ENCODE results near the gene ESPL1. TPM values are rescaled to one million over a fixed set of nuclear protein-coding genes. Genes with fewer than 3 reads are reported as not detected.
A peak's percentile ranks its signal among the peaks of the same experiment; 100 is the strongest.

The ESPL1 gene
- total and polyA plus RNA-seq, 2 of the 13 experiments (the other 11 are each of a cell fraction or from before 2014, with no cell fraction given) = 5.8 to 11.5 TPM

- TF ChIP-seq ZNF333 (CRISPR knock-in tag; IDR thresholded peaks at IDR 0.05; ENCODE audit: borderline replicate concordance) (no peak), RFX1 (IDR thresholded peaks at IDR 0.05) (no peak), ZNF251 (CRISPR knock-in tag; IDR thresholded peaks at IDR 0.05) (no peak), TEAD2 (CRISPR knock-in tag; IDR thresholded peaks at IDR 0.05) (no peak), HOXA3 (CRISPR knock-in tag; IDR thresholded peaks at IDR 0.05) (no peak; the same call in none of the 2 replicates), MIXL1 (CRISPR knock-in tag; IDR thresholded peaks at IDR 0.05) (0 out of 2 replicates have a peak, but pooled peaks have one; percentile 34), ZNF772 (CRISPR knock-in tag; IDR thresholded peaks at IDR 0.05) (no peak), SCMH1 (CRISPR knock-in tag; IDR thresholded peaks at IDR 0.05; ENCODE audit: borderline replicate concordance) (no peak), ZNF512B (CRISPR knock-in tag; IDR thresholded peaks at IDR 0.05; ENCODE audit: borderline replicate concordance) (0 out of 2 replicates have a peak, but pooled peaks have one; percentile 31), KLF6 (CRISPR knock-in tag; IDR thresholded peaks at IDR 0.05) (peak; percentile 66; the same call in 1 of the 2 replicates), THAP9 (CRISPR knock-in tag; IDR thresholded peaks at IDR 0.05; ENCODE audit: borderline replicate concordance) (peak; percentile 44; the same call in 1 of the 2 replicates), DMAP1 (CRISPR knock-in tag; IDR thresholded peaks at IDR 0.05) (peak; percentile 86; the same call in 1 of the 2 replicates), ZNF275 (CRISPR knock-in tag; IDR thresholded peaks at IDR 0.05; ENCODE audit: borderline replicate concordance) (peak; percentile 62; the same call in 1 of the 2 replicates), CENPX (CRISPR knock-in tag; IDR thresholded peaks at IDR 0.05) (no peak), ZNF784 (CRISPR knock-in tag; IDR thresholded peaks at IDR 0.05; ENCODE audit: borderline replicate concordance) (no peak), KLF15 (CRISPR knock-in tag; IDR thresholded peaks at IDR 0.05; ENCODE audit: borderline replicate concordance) (no peak; the same call in 1 of the 2 replicates), XBP1 (CRISPR knock-in tag; IDR thresholded peaks at IDR 0.05) (no peak), PLRG1 (conservative IDR thresholded peaks at IDR 0.05) (no peak), ZBTB43 (CRISPR knock-in tag; conservative IDR thresholded peaks at IDR 0.05) (no peak), ZNF260 (CRISPR knock-in tag; IDR thresholded peaks at IDR 0.05; ENCODE audit: borderline replicate concordance, low read depth) (no peak), EZH2 (conservative IDR thresholded peaks at IDR 0.05; ENCODE audit: low read depth, low read length) (no peak), ZNF264 (CRISPR knock-in tag; IDR thresholded peaks at IDR 0.05) (no peak)
Observed at GRCh38 chr12:53267999-53268629, at the start of gene ESPL1 (continued).

Measured in HepG2 (cell line).